Mesenchymal stem cell (in vitro differentiated cells and primary cell): ENCODE results near the gene ABHD5.

Source experiments
- DNase-seq: peaks from one replicate; pipeline ENCODE4 v3.0.0-alpha.2; 2013
- H2AFZ ChIP-seq: one replicate; pipeline ENCODE4 v1.6.1; 2013; ENCODE audit warnings: low read depth, mild to moderate bottlenecking, control low read depth, inconsistent platforms, low read length, moderate library complexity
- H2AK5ac ChIP-seq: 2 replicates; pipeline ENCODE4 v1.6.1; 2013; ENCODE audit warnings: low read length, moderate library complexity, mild to moderate bottlenecking, inconsistent platforms; ENCODE audit not compliant: severe bottlenecking
- H2BK120ac ChIP-seq: one replicate; pipeline ENCODE4 v1.6.1; 2013; ENCODE audit warnings: low read depth, mild to moderate bottlenecking, inconsistent platforms, low read length, moderate library complexity
- H2BK12ac ChIP-seq, 2 experiments: one replicate each; pipeline ENCODE4 v1.6.1; 2013; ENCODE audit warnings: inconsistent platforms in 2 of 2, low read length in 2 of 2, mild to moderate bottlenecking in 2 of 2, moderate library complexity in 2 of 2, control low read depth in 1 of 2
- H2BK15ac ChIP-seq: one replicate; pipeline ENCODE4 v1.6.1; 2013; ENCODE audit warnings: mild to moderate bottlenecking, low read depth, inconsistent platforms; ENCODE audit not compliant: poor library complexity, severe bottlenecking
- H2BK5ac ChIP-seq: 2 replicates; pipeline ENCODE4 v1.6.1; 2013; ENCODE audit warnings: low read depth, mild to moderate bottlenecking, low read length, control low read depth, inconsistent platforms; ENCODE audit not compliant: poor library complexity, severe bottlenecking
- H3K14ac ChIP-seq, 2 experiments: one replicate each; pipeline ENCODE4 v1.6.1; 2013; ENCODE audit warnings: inconsistent platforms in 2 of 2, low read length in 2 of 2, control low read depth in 1 of 2, mild to moderate bottlenecking in 1 of 2, moderate library complexity in 1 of 2
- H3K18ac ChIP-seq, 2 experiments: one replicate each; pipeline ENCODE4 v1.6.1; 2013; ENCODE audit warnings: inconsistent platforms in 2 of 2, low read length in 2 of 2, control low read depth in 1 of 2, low read depth in 1 of 2, mild to moderate bottlenecking in 1 of 2
- H3K23ac ChIP-seq, 2 experiments: one replicate each; pipeline ENCODE4 v1.6.1; 2013; ENCODE audit warnings: inconsistent platforms in 2 of 2, low read length in 2 of 2, mild to moderate bottlenecking in 2 of 2, moderate library complexity in 2 of 2, control low read depth in 1 of 2
- H3K27ac ChIP-seq: 2 replicates; pipeline ENCODE4 v1.5.1; 2013; ENCODE audit warnings: mild to moderate bottlenecking, moderate library complexity, low read length, control low read depth, inconsistent platforms; ENCODE audit not compliant: poor library complexity, severe bottlenecking
- H3K27me3 ChIP-seq, 2 experiments: 2 replicates each; pipeline versions ENCODE4 v1.6.1 to v1.7.0; 2013; ENCODE audit warnings: low read length in 2 of 2, mild to moderate bottlenecking in 2 of 2, moderate library complexity in 2 of 2, control low read depth in 1 of 2, inconsistent platforms in 1 of 2; ENCODE audit not compliant: control insufficient read depth in 1 of 2, insufficient read depth in 1 of 2
- H3K36me3 ChIP-seq, 2 experiments: 2 replicates each; pipeline versions ENCODE4 v1.6.1 to v1.7.0; 2013; ENCODE audit warnings: low read length in 2 of 2, control low read depth in 1 of 2, inconsistent platforms in 1 of 2, low read depth in 1 of 2, mild to moderate bottlenecking in 1 of 2; ENCODE audit not compliant: insufficient read depth in 2 of 2, control insufficient read depth in 1 of 2
- H3K4ac ChIP-seq, 2 experiments: one replicate each; pipeline ENCODE4 v1.6.1; 2013; ENCODE audit warnings: inconsistent platforms in 2 of 2, low read length in 2 of 2, mild to moderate bottlenecking in 2 of 2, moderate library complexity in 2 of 2, control low read depth in 1 of 2, low read depth in 1 of 2
- H3K4me1 ChIP-seq: 2 replicates; pipeline ENCODE4 v1.6.1; 2013; ENCODE audit warnings: low read depth, low read length, control low read depth; ENCODE audit not compliant: control insufficient read depth, insufficient read depth
- H3K4me2 ChIP-seq: 2 replicates; pipeline ENCODE4 v1.6.1; 2013; ENCODE audit warnings: low read length, mild to moderate bottlenecking, inconsistent platforms; ENCODE audit not compliant: poor library complexity, severe bottlenecking
- H3K4me3 ChIP-seq, 2 experiments: 2 replicates each; pipeline versions ENCODE4 v1.5.1 to v1.7.0; 2013; ENCODE audit warnings: low read length in 2 of 2, mild to moderate bottlenecking in 2 of 2, control low read depth in 1 of 2, low read depth in 1 of 2; ENCODE audit not compliant: insufficient read depth in 1 of 2
- H3K79me1 ChIP-seq: replicated peaks from 2 replicates; pipeline ENCODE4 v1.6.1; 2013; ENCODE audit warnings: mild to moderate bottlenecking, control low read depth, low read length, inconsistent platforms; ENCODE audit not compliant: poor library complexity, severe bottlenecking
- H3K9ac ChIP-seq: 2 replicates; pipeline ENCODE4 v1.7.0; 2013; ENCODE audit warnings: mild to moderate bottlenecking, low read length, moderate library complexity
- H3K9me3 ChIP-seq: 2 replicates; pipeline ENCODE4 v1.7.0; 2013; ENCODE audit warnings: mild to moderate bottlenecking, low read length; ENCODE audit not compliant: control insufficient read depth
- H4K8ac ChIP-seq: one replicate; pipeline ENCODE4 v1.6.1; 2013; ENCODE audit warnings: inconsistent platforms, mild to moderate bottlenecking, low read length, moderate library complexity
- H4K91ac ChIP-seq: one replicate; pipeline ENCODE4 v1.6.1; 2013; ENCODE audit warnings: mild to moderate bottlenecking, low read length, inconsistent platforms
- WGBS: methylation state at CpG from one replicate; pipeline ENCODE4 v1.1.7; 2013; ENCODE audit warnings: mixed read lengths; 5-methylcytosine and 5-hydroxymethylcytosine counted together

ABHD5 gene

GRCh38 chr3:43735618-43736017 is 44.9 kb downstream of the ABHD5 start:
- H2AK5ac ChIP-seq: no peak overlapping the region
- WGBS: no CpG with 5 or more reads among the region's 4 CpGs

GRCh38 chr3:43736558-43737440 is 46.1 kb downstream of the ABHD5 start:
- Histone ChIP-seq H3K4me2 (no peak overlapping the region), H3K27ac (no peak overlapping the region), H3K27me3 (no peaks in the 10 kb centered on the region), H3K4me1 (no peaks in the 10 kb centered on the region), H3K9me3 (no peaks in the 10 kb centered on the region), H4K91ac (no peak overlapping the region), H2AFZ (no peak overlapping the region), H3K79me1 (no peaks in the 10 kb centered on the region), H2BK12ac (no peak overlapping the region), H2BK15ac (no peak overlapping the region), H4K8ac (no peak overlapping the region), H2BK5ac (no peak overlapping the region), H3K9ac (no peak overlapping the region), H3K36me3 (no peaks in the 10 kb centered on the region), H3K4ac (no peak overlapping the region), H3K14ac (no peak overlapping the region), H3K18ac (peak overlapping the region in 1 of 2 experiments; percentile 23), H2BK120ac (no peak overlapping the region), H3K23ac (no peak overlapping the region), H3K4me3 (no peak overlapping the region), H2AK5ac (no peak overlapping the region)
- peak; percentile 43 for DNase-seq
- 68% methylated on average over 8 of the region's 8 CpGs for WGBS

More at GRCh38 chr3:43735618-43736017, 44.9 kb downstream of the ABHD5 start:
- Histone ChIP-seq H3K9ac (no peak overlapping the region), H2BK5ac (no peak overlapping the region), H3K36me3 (no peaks in the 10 kb centered on the region), H3K18ac (no peak overlapping the region), H3K9me3 (no peaks in the 10 kb centered on the region), H3K4ac (no peak overlapping the region), H2BK120ac (no peak overlapping the region), H3K4me2 (no peak overlapping the region), H3K4me3 (no peak overlapping the region), H3K79me1 (no peaks in the 10 kb centered on the region), H3K27me3 (no peaks in the 10 kb centered on the region), H4K8ac (no peak overlapping the region), H2AFZ (no peak overlapping the region), H2BK12ac (no peak overlapping the region), H3K14ac (no peak overlapping the region), H3K4me1 (no peaks in the 10 kb centered on the region), H4K91ac (no peak overlapping the region), H2BK15ac (no peak overlapping the region), H3K23ac (no peak overlapping the region), H3K27ac (no peak overlapping the region)
- no peak for DNase-seq

GRCh38 chr3:43738305-43738704 is 47.6 kb downstream of the ABHD5 start:
- Histone ChIP-seq H3K36me3 (no peaks in the 10 kb centered on the region), H3K27me3 (no peaks in the 10 kb centered on the region), H3K4me1 (no peaks in the 10 kb centered on the region), H3K4ac (no peak overlapping the region), H3K4me3 (no peak overlapping the region), H3K18ac (no peak overlapping the region), H2BK15ac (no peak overlapping the region), H2AK5ac (no peak overlapping the region), H2AFZ (no peak overlapping the region), H3K23ac (no peak overlapping the region), H3K9me3 (no peaks in the 10 kb centered on the region), H3K27ac (no peak overlapping the region), H3K4me2 (no peak overlapping the region), H2BK5ac (no peak overlapping the region), H3K79me1 (no peaks in the 10 kb centered on the region), H4K91ac (no peak overlapping the region), H3K14ac (no peak overlapping the region), H2BK12ac (no peak overlapping the region), H3K9ac (no peak overlapping the region), H4K8ac (no peak overlapping the region), H2BK120ac (no peak overlapping the region)
- no peak for DNase-seq
- 92% methylated on average over 2 of the region's 2 CpGs for WGBS

GRCh38 chr3:43742920-43743319 is 52.2 kb downstream of the ABHD5 start:
- H4K8ac ChIP-seq: no peak overlapping the region
- no peaks in the 10 kb centered on the region for H3K27me3 ChIP-seq
- H3K14ac ChIP-seq: no peak overlapping the region
- peak overlapping the region; percentile 13 for H3K9ac ChIP-seq
- no peak overlapping the region for H3K27ac ChIP-seq
- H2AFZ ChIP-seq: no peak overlapping the region
- H2AK5ac ChIP-seq: no peak overlapping the region
- H2BK5ac ChIP-seq: no peak overlapping the region
- 66% methylated on average over 3 of the region's 3 CpGs for WGBS
- H3K4me3 ChIP-seq: no peak overlapping the region
- peaks cover 12% of the 10 kb centered on the region for H3K9me3 ChIP-seq
- H3K4ac ChIP-seq: no peak overlapping the region
- DNase-seq: peak; percentile 29
- no peak overlapping the region for H2BK12ac ChIP-seq
- H2BK15ac ChIP-seq: no peak overlapping the region
- no peak overlapping the region for H3K23ac ChIP-seq
- no peak overlapping the region for H3K18ac ChIP-seq
- H4K91ac ChIP-seq: no peak overlapping the region
- no peaks in the 10 kb centered on the region for H3K79me1 ChIP-seq
- H3K36me3 ChIP-seq: no peaks in the 10 kb centered on the region
- no peak overlapping the region for H3K4me2 ChIP-seq
- H2BK120ac ChIP-seq: no peak overlapping the region
- peaks cover 5% of the 10 kb centered on the region for H3K4me1 ChIP-seq
